H1 (cell line): ENCODE data around the gene ICE1. TPM values are rescaled to one million over a fixed set of nuclear protein-coding genes. Genes with fewer than 3 reads are reported as not detected.

Experiments used
- ATF2 ChIP-seq: IDR thresholded peaks from 2 replicates; pipeline ENCODE4 v1.6.1; 2012; ENCODE audit warnings: low read length, inconsistent platforms
- E2F6 ChIP-seq: IDR thresholded peaks from 2 replicates; pipeline ENCODE4 v1.6.1; 2012; ENCODE audit warnings: inconsistent platforms
- EZH2 ChIP-seq: fragments of 200-600 bp; sonication (generic); IDR thresholded peaks from 2 replicates; pipeline ENCODE4 v1.7.1; 2012; ENCODE audit warnings: low read depth, mild to moderate bottlenecking, moderate library complexity, low read length, inconsistent platforms; ENCODE audit not compliant: severe bottlenecking
- FOSL1 ChIP-seq: IDR thresholded peaks from 2 replicates; pipeline ENCODE4 v1.6.1; 2011; ENCODE audit warnings: mild to moderate bottlenecking, low read depth, low read length, moderate library complexity; ENCODE audit not compliant: insufficient read depth
- HDAC6 ChIP-seq: IDR thresholded peaks from one replicate; pipeline ENCODE4 v1.7.1; 2012; ENCODE audit warnings: low read depth, mild to moderate bottlenecking, inconsistent platforms, low read length, moderate library complexity
- JUND ChIP-seq: IDR thresholded peaks from 2 replicates; pipeline ENCODE4 v1.6.1; 2011; ENCODE audit warnings: mild to moderate bottlenecking, improper control_type of control experiment, low read length
- POU5F1 ChIP-seq: IDR thresholded peaks from 2 replicates; pipeline ENCODE4 v1.6.1; 2011; ENCODE audit warnings: low read depth, mild to moderate bottlenecking, low read length, moderate library complexity
- RFX5 ChIP-seq: IDR thresholded peaks from 2 replicates; pipeline ENCODE4 v1.6.1; 2011; ENCODE audit warnings: low read depth, low read length, improper control_type of control experiment, borderline replicate concordance
- RXRA ChIP-seq: IDR thresholded peaks from 2 replicates; pipeline ENCODE4 v1.6.1; 2011; ENCODE audit warnings: low read depth, mild to moderate bottlenecking, low read length, moderate library complexity; ENCODE audit not compliant: insufficient read depth
- SIRT6 ChIP-seq: IDR thresholded peaks from one replicate; pipeline ENCODE4 v1.7.1; 2012; ENCODE audit warnings: low read length, inconsistent platforms
- SP4 ChIP-seq: IDR thresholded peaks from 2 replicates; pipeline ENCODE4 v1.6.1; 2012; ENCODE audit warnings: low read length, inconsistent platforms
- SRF ChIP-seq: IDR thresholded peaks from 2 replicates; pipeline ENCODE4 v1.6.1; 2011; ENCODE audit warnings: mild to moderate bottlenecking, low read depth, low read length, moderate library complexity
- TAF1 ChIP-seq: IDR thresholded peaks from 2 replicates; pipeline ENCODE4 v1.6.1; 2011; ENCODE audit warnings: mild to moderate bottlenecking, low read depth, low read length
- polyA plus RNA-seq, 7 experiments: library from polyadenylated mRNA; depleted of rRNA in 3 of 7; stranded (reverse) in 5 of 7; unstranded in 2 of 7; fragments of >200 nt in 5 of 7; fragments of 200-250 nt in 2 of 7; gene quantifications; 1 replicate in 5 of 7; 2 replicates in 1 of 7; 4 replicates in 1 of 7; pipeline versions ENCODE4 v1.2.1 to v1.2.3, GENCODE V29; 2011 to 2013; ENCODE audit warnings: missing spikeins in 2 of 7, mixed read lengths in 2 of 7
- total RNA-seq: library from RNA; stranded (reverse); fragmentation: NEBNext Ultra II Directional; extraction: Animal tissue kit (Norgen Biotek cat#: 25700); gene quantifications from 2 replicates; pipeline ENCODE4 v1.2.1, GENCODE V29; 2021

ICE1 gene
- total and polyA plus RNA-seq, 2 of the 8 experiments (the other 6 are each of a cell fraction or from before 2014, with no cell fraction given), result 11.8 to 53.9 TPM

- TF ChIP-seq EZH2 (no peak), SRF (peak; percentile 29; the same call in 1 of the 2 replicates), ATF2 (no peak), E2F6 (peak; percentile 46; the same call in 1 of the 2 replicates), HDAC6 (no peak), SIRT6 (no peak), TAF1 (peak; percentile 79), RXRA (no peak), RFX5 (no peak), FOSL1 (no peak), JUND (no peak), SP4 (peak; percentile 99), POU5F1 (no peak)
Observed at GRCh38 chr5:5421961-5422818, at the start of gene ICE1 (continued).
